GM21526 (cell line): ENCODE results near the gene POTEM.
"Not testable (repeated sequence)": the region's sequence is repeated elsewhere in the genome, so short reads cannot be mapped to it uniquely, and the experiment has no call there.

Experiments used
- ATAC-seq: cut with Tn5 transposase; IDR thresholded peaks from one replicate; pipeline ENCODE4 v1.9.1; 2021; ENCODE audit warnings: moderate library complexity; ENCODE audit not compliant: unreplicated experiment, low FRiP score

Gene POTEM

GRCh38 chr14:18967134-18967533 lies at the start of gene POTEM:
POTEM (plus strand) TSS chr14:18967434; CDS start chr14:18967486, 52 bp downstream.
- ATAC-seq, result not testable (repeated sequence)

DNA sequence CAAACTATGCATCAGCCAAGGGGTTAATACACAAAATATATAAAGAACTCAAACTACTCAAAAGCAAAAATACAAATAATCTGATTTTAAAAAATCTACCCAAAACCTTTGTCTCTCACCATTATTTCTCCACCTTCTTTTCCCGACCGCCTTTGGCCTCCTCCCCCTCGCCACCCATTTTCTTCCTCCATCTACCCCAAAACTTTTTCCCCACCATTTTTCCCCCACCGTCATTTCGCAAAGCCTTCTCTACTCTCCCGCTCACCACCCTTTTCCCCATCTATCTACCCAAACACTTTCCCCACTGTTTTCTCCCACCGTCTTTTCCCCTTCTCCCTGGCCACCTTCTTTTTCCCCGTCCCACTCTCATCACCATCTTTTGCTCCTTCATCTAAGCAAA lies 48.9 kb upstream of the POTEM start:
- ATAC-seq, result not testable (repeated sequence)

DNA sequence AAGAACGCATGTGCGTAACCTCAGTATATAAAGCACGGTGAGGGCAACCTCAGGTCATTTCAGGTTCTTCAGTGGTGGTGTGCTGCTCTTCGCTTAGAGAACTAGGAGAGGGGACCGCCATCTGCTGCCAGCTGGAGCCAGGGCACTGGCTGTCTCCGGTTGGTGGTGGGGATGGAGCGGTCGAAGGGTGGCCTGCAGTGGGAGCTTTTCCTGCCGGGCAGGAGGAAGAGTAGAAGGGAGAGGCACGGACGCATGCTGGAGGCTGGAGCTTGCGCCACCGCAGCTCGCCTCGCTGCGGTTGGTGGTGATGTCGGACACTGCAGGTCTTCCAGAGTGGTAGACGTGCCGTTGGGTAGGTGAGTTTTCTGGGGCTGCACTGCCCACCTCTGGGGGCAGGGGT lies 47.2 kb upstream of the POTEM start:
- ATAC-seq, result not testable (repeated sequence)

DNA sequence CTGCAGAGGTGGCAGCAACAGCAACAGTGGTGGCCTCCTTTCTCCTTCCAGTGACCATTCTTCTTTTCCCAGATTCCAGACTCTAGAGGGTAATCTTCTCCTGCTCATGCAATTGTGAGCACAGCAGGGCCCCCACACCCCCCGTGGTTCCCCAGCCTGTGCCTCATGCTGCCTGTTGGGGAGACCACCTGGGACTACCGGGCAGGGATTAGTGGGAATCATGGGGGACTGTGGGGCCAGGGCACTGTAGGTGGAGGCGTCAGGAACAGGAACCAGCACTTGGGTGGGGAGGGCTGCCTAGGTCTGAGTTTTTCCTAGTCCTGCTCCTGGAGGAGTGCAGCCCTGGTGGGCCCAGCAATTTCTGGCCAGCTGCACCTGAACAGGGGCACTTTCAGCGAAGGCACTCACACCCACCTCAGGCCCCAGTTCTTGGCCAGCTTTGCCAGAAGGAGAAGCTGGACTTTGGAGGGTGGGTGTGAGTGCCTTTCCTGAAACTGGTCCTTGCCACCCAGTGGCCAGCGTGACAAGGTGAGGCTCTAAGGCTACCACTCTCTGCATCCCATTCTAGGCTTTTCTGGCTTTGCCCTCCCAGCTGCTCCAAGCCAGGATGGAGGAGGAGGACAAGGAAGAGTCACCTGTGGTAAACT lies 46.1 kb upstream of the POTEM start:
- not testable (repeated sequence) for ATAC-seq

DNA sequence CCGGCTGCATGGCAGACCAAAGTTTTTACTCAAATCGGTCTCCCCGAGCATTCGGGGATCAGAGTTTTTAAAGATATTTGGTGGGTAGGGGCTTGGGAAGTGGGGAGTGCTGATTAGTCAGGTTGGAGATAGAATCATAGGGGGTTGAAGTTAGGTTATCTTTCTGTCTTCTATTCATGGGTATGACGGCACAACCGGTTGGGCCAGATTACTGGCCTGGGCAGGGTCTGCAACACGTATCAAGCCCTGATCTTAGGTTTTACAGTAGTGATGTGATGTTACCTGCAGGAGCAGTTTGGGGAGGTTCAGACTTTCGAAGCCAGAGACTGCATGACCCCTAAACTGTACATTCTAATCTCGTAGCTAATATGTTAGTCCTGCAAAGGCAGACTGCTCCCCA lies 30.4 kb upstream of the POTEM start:
- ATAC-seq, result not testable (repeated sequence)

DNA sequence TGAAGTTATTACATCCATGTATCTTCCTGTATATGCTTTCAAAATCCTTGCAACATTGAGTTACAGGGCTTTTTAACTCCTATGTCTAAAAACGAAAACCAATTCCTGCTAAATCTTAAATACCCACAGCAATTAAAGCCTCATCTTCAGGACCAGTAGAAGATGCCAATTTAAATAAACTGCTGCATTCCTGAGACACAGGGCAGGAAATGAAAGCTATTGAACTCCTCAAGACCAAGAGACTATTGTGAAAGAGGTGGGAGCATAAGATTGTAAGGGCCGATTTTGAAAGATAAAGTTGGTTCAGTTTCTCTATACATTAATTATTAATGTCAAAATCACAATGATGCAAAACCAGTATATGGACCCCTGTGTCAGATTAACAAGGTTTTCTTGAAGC lies 28.5 kb upstream of the POTEM start:
- ATAC-seq, result not testable (repeated sequence)

DNA sequence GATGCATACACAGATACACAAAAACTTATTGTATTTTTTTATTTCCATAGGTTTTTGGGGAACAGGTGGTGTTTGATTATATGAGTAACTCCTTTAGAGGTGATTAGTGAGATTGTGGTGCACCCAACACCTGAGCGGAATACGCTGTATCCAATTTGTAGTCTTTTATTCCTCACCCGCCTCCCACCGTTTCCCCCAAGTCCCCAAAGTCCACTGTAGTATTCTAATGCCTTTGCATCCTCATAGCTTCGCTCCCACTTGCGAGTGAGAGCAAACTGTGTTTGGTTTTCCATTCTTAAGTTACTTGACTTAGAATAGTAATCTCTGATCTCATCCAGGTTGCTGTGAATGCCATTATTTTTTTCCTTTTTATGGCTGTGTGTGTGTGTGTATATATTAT lies 17.3 kb upstream of the POTEM start:
- not testable (repeated sequence) for ATAC-seq

DNA sequence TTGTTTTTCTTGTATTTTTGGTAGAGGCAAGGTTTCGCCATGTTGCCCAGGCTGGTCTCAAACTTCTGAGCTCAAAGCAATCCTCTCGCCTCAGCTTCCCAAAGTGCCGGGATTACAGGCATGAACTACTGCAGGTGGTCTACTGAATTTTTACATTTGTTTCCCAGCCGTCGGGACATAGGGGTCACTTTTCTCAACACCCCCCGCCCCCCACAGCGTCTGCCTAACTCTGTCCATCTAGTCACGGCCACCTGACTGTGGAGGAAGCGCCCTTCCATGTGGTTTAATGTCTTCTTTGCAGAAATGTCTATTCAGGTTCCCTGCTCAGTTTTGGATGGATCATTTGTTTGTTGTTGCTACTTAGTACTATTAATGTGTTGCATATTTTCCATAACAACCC lies 14.1 kb upstream of the POTEM start:
- not testable (repeated sequence) for ATAC-seq

- ATAC-seq, result not testable (repeated sequence)
Observed at GRCh38 chr14:18955816-18956215, 11.4 kb upstream of the POTEM start.

DNA sequence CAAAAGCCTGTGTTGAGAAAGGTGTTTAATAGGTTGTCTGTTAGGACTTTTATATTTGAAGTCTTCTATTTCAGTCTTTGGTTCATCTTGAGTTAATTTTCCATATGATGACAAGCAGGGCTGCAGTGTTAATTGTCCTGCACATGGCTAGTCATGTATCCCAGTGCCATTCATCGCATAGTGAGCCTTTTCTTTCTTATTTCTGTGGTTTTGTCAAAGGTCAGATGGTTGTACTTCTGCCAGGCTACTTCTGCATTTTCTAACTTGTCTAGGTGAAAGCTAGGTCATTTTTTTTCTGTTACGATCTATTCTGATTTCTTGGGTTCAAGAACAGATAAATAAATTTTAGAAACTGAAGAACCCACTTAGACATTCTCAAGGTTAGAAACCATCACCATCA lies 5.7 kb upstream of the POTEM start:
- not testable (repeated sequence) for ATAC-seq

GRCh38 chr14:18962143-18962542 lies 5.1 kb upstream of the POTEM start:
- peak; percentile 91 for ATAC-seq

DNA sequence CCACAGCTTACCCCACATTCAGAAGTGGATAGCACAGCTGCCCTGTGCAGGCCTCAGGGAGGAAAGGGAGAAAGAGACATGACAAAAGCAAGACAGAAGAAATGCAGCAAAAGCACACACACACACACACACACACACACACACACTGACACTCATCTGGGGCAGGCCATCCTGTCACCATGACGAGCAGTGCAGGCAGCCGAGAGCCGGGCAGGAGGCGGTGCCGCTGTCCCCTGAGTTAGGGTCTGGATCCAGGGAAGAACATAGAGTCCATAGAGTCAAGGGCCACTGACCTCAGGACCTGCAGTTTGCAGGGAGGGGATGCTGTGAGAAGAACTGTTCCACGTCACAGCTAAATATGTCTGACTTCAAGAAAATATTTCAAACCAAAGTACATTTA lies 4.0 kb upstream of the POTEM start:
- not testable (repeated sequence) for ATAC-seq

DNA sequence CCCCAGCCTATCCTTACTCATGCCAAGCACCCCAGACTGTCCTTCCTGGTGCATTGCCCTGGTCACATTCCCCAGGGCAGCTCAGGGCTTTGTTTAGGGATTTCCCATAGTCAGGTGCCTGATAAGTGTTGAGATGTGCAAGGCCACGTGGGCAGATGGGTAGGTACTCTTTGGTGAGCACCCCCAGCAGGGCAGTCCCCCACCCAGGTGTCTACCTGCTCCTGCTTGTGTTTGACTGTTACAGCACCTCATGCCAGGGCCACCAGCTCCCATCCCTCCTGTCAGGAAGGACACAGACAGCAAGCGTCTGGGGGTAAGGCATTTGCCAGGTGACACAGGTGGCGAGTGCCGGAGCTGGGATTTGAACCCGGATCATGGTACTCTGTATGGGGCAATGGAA lies 2.4 kb upstream of the POTEM start:
- not testable (repeated sequence) for ATAC-seq

DNA sequence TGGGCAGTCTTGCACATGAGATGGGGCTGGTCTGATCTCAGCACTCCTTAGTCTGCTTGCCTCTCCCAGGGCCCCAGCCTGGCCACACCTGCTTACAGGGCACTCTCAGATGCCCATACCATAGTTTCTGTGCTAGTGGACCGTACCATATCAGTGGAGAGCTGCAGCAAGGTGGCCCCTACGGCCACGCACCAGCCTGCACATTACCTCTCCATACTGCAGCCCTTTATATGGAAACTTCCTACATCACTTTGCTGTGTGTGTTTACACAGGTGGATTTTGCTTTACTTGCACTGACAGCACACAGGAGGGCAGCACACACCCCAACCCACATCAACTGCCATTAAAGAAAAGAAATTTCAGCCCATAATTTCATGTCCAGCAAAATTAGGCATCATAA lies 35.3 kb downstream of the POTEM start:
- not testable (repeated sequence) for ATAC-seq

DNA sequence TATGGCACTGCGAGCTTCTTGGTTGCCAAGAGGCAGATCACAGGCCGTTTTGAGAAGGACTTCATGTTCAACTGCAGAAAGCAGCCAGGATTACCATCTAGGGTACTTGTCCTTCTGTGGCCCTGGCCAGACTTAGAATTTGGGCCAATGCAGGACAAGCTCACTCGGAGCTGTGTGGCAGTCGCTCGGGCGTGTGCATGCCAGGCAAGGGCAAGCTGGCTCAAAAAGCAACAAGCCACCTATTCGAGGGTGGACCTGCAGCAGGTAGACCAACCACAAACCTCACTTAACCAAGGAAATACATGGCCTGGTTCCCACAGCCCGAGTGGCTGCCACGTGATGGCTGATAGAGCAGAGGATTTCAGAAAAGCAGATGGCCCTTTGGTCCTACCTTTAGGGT lies 39.3 kb downstream of the POTEM start:
- ATAC-seq, result not testable (repeated sequence)

DNA sequence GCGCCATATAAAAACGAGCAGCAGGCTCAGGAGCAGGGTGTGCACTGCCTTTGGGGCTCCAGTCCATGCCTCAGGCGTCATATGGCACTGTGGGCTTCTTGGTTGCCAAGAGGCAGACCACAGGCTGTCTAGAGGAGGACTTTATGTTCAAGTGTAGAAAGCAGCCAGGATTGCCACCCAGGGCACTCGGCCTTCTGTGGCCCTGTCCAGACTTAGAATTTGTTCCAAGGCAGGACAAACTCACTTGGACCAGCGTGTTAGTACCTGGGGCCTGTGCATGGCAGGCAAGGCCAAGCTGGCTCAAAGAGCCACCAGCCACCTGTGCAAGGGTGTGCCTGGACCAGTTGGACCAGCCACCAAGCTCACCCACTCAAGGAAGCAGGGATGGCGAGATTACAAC lies 40.4 kb downstream of the POTEM start:
- not testable (repeated sequence) for ATAC-seq

DNA sequence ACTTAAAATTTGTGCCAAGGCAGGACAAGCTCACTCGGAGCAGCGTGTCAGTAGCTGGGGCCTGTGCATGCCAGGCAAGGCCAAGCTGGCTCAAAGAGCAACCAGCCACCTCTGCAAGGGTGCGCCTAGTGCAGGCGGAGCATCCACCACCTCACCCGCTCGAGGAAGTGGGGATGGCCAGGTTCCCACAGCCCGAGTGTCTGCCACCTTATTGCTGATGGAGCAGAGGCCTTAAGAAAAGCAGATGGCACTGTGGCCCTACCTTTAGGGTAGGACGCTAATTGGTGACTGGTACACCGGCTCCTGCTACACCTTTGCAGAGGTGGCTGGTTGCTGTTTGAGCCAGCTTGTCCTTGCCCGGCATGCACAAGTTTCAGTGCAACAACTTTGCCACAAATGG lies 43.8 kb downstream of the POTEM start:
- ATAC-seq, result not testable (repeated sequence)

DNA sequence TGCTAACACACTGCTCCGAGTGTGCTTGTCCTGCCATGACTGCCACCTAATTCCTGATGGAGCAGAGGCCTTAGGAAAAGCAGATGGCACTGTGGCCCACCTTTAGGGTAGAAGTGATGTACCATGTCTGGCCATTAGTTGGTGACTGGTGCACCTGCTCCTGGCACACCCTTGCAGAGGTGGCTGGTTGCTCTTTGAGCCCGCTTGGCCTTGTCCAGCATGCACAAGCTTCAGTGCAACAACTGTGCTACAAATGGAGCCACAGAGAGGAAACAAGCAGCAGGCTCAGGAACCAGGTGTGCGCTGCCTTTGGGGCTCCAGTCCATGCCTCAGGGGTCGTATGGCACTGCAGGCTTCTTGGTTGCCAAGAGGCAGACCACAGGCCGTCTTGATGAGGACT lies 44.5 kb downstream of the POTEM start:
- not testable (repeated sequence) for ATAC-seq

- not testable (repeated sequence) for ATAC-seq
Observed at GRCh38 chr14:19015185-19015584, 48.0 kb downstream of the POTEM start.

DNA sequence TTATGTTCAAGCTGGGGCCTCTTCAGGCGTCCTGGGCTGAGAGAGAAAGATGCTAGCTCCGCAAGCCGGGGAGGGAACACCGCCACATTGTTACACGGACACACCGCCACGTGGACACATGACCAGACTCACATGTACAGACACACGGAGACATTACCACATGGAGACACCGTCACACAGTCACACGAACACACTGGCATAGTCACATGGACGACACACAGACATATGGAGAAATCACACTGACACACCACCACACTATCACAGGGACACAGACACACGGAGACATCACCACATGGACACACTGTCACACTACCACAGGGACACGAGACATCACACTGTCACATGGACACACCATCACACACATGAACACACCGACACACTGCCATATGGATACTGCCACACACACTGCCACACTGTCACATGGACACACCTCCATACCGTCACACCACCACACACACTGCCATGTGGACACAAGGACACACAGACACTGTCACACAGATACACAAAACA lies 57.9 kb downstream of the POTEM start:
- ATAC-seq, result not testable (repeated sequence)

- not testable (repeated sequence) for ATAC-seq
Observed at GRCh38 chr14:19026649-19027351, 59.6 kb downstream of the POTEM start.

- ATAC-seq, result not testable (repeated sequence)
Observed at GRCh38 chr14:19027895-19028294, 60.7 kb downstream of the POTEM start.
